Measurements from ENCODE around the gene ETFBKMT. TPM values are rescaled to one million over a fixed set of nuclear protein-coding genes. Genes with fewer than 3 reads are reported as not detected.

ETFBKMT gene
- 1 to 10 TPM; 4.5 to 6.7 (median 5.7) TPM for polyA plus RNA-seq (ENCODE audit: insufficient read length in 4 of 4)

- peak in 3 of 4 donors; percentile 76 to 89 (median 83) for DNase-seq (ENCODE audit: low read depth in 4 of 4, low spot score in 3 of 4)
Observed at GRCh38 chr12:31659087-31659942, at the start of gene ETFBKMT. Gene ETFBKMT (plus strand): TSS chr12:31659688. CDS start chr12:31661954, 2,266 bp downstream.

GRCh38 chr12:31612819-31613218 is 46.7 kb upstream of the ETFBKMT start:
- no peak for DNase-seq (ENCODE audit: low read depth in 4 of 4, low spot score in 3 of 4)

GRCh38 chr12:31618228-31619025 is 41.1 kb upstream of the ETFBKMT start:
- no peak for DNase-seq (ENCODE audit: low read depth in 4 of 4, low spot score in 3 of 4)

- DNase-seq (ENCODE audit: low read depth in 4 of 4, low spot score in 3 of 4): no peak
Observed at GRCh38 chr12:31620311-31620710, 39.2 kb upstream of the ETFBKMT start.

- DNase-seq (ENCODE audit: low read depth in 4 of 4, low spot score in 3 of 4): no peak
Observed at GRCh38 chr12:31622038-31622437, 37.5 kb upstream of the ETFBKMT start.

GRCh38 chr12:31626270-31626995 is 33.1 kb upstream of the ETFBKMT start:
- no peak for DNase-seq (ENCODE audit: low read depth in 4 of 4, low spot score in 3 of 4)

- DNase-seq (ENCODE audit: low read depth in 4 of 4, low spot score in 3 of 4): no peak
Observed at GRCh38 chr12:31627456-31628054, 31.9 kb upstream of the ETFBKMT start.

- peak in 2 of 4 donors; percentile 69 for DNase-seq (ENCODE audit: low read depth in 4 of 4, low spot score in 3 of 4)
Observed at GRCh38 chr12:31629756-31630732, 29.4 kb upstream of the ETFBKMT start.

GRCh38 chr12:31631023-31631724 is 28.3 kb upstream of the ETFBKMT start:
- no peak for DNase-seq (ENCODE audit: low read depth in 4 of 4, low spot score in 3 of 4)

GRCh38 chr12:31631809-31632208 is 27.7 kb upstream of the ETFBKMT start:
- no peak for DNase-seq (ENCODE audit: low read depth in 4 of 4, low spot score in 3 of 4)

- no peak for DNase-seq (ENCODE audit: low read depth in 4 of 4, low spot score in 3 of 4)
Observed at GRCh38 chr12:31633464-31633863, 26.0 kb upstream of the ETFBKMT start.

GRCh38 chr12:31634620-31635019 is 24.9 kb upstream of the ETFBKMT start:
- no peak for DNase-seq (ENCODE audit: low read depth in 4 of 4, low spot score in 3 of 4)

GRCh38 chr12:31641509-31642090 is 17.9 kb upstream of the ETFBKMT start:
- no peak for DNase-seq (ENCODE audit: low read depth in 4 of 4, low spot score in 3 of 4)

GRCh38 chr12:31644536-31644935 is 15.0 kb upstream of the ETFBKMT start:
- DNase-seq (ENCODE audit: low read depth in 4 of 4, low spot score in 3 of 4): no peak

- DNase-seq (ENCODE audit: low read depth in 4 of 4, low spot score in 3 of 4): no peak
Observed at GRCh38 chr12:31645924-31646323, 13.6 kb upstream of the ETFBKMT start.

GRCh38 chr12:31647086-31647491 is 12.4 kb upstream of the ETFBKMT start:
- DNase-seq (ENCODE audit: low read depth in 4 of 4, low spot score in 3 of 4): no peak

- no peak for DNase-seq (ENCODE audit: low read depth in 4 of 4, low spot score in 3 of 4)
Observed at GRCh38 chr12:31650918-31651317, 8.6 kb upstream of the ETFBKMT start.

- no peak for DNase-seq (ENCODE audit: low read depth in 4 of 4, low spot score in 3 of 4)
Observed at GRCh38 chr12:31651893-31652521, 7.5 kb upstream of the ETFBKMT start.
